Lung (tissue), 12 donors: ENCODE measurements around the gene FCHO1. TPM values are rescaled to one million over a fixed set of nuclear protein-coding genes. Genes with fewer than 3 reads are reported as not detected.

Experiments
- ATAC-seq: fragments of 200-7000 bp; cut with Tn5 transposase; one replicate; pipeline ENCODE4 v1.9.1; 2020; ENCODE audit warnings: moderate number of reproducible peaks; ENCODE audit not compliant: insufficient read depth, low FRiP score
- DNase-seq, 3 donors: peaks; one replicate each; pipeline ENCODE4 v3.0.0-alpha.2; 2013 to 2017
- H3K27ac ChIP-seq, 2 donors: one replicate each; pipeline ENCODE4 v1.5.1; 2013; ENCODE audit warnings: mild to moderate bottlenecking in 2 of 2, moderate library complexity in 2 of 2, control low read depth in 1 of 2, inconsistent platforms in 1 of 2, low read depth in 1 of 2, low read length in 1 of 2
- H3K27me3 ChIP-seq, 3 donors: one replicate each; pipeline ENCODE4 v1.5.1; 2013; ENCODE audit warnings: low read length in 2 of 3; ENCODE audit not compliant: control insufficient read depth in 3 of 3, insufficient read depth in 3 of 3
- H3K36me3 ChIP-seq, 4 donors: one replicate each; pipeline ENCODE4 v1.5.1; 2013; ENCODE audit warnings: low read length in 4 of 4, mild to moderate bottlenecking in 1 of 4, moderate library complexity in 1 of 4; ENCODE audit not compliant: control insufficient read depth in 4 of 4, insufficient read depth in 4 of 4
- H3K4me1 ChIP-seq, 5 donors: one replicate each; pipeline ENCODE4 v1.5.1; 2013; ENCODE audit warnings: low read length in 5 of 5, mild to moderate bottlenecking in 2 of 5, moderate library complexity in 1 of 5; ENCODE audit not compliant: control insufficient read depth in 5 of 5, insufficient read depth in 5 of 5
- H3K4me3 ChIP-seq: one replicate; pipeline ENCODE4 v1.5.1; 2013; ENCODE audit warnings: mild to moderate bottlenecking, control low read depth, moderate library complexity
- H3K9ac ChIP-seq, 2 donors: one replicate each; pipeline ENCODE4 v1.5.1; 2013; ENCODE audit warnings: low read length in 2 of 2, control low read depth in 1 of 2; ENCODE audit not compliant: insufficient read depth in 1 of 2
- H3K9me3 ChIP-seq, 4 donors: one replicate each; pipeline ENCODE4 v1.5.1; 2013; ENCODE audit warnings: low read length in 3 of 4, mild to moderate bottlenecking in 1 of 4, moderate library complexity in 1 of 4; ENCODE audit not compliant: control insufficient read depth in 4 of 4, insufficient read depth in 3 of 4
- CTCF ChIP-seq: IDR thresholded peaks from 2 replicates; pipeline ENCODE4 v1.5.1; 2012; ENCODE audit warnings: mild to moderate bottlenecking; ENCODE audit errors: control extremely low read depth, extremely low read depth
- WGBS, 2 donors: extraction: QIAGEN DNeasy Blood & Tissue Kit; methylation state at CpG; one replicate each; pipeline ENCODE4 v1.1.7; 2013; 5-methylcytosine and 5-hydroxymethylcytosine counted together
- polyA plus RNA-seq, 2 donors: library from polyadenylated mRNA; stranded (reverse); fragments of 200-250 nt; gene quantifications; one replicate each; pipeline ENCODE4 v1.2.1, GENCODE V29; 2013
- total RNA-seq, 2 donors: library from RNA; depleted of rRNA in 1 of 2; stranded (reverse); fragments of >200 nt in 1 of 2; gene quantifications; one replicate each; pipeline ENCODE4 v1.2.1, GENCODE V29; 2014 to 2021
- donor health status: control.
- donor health status: control.
- donor health status: Bipolar disorder and iron deficiency.
- donor health status: healthy.
- donor health status: DM: yes; HTN: yes; CAD: no.

Gene FCHO1
- total and polyA plus RNA-seq, 4 donors: 3.2 to 10.4 (median 7.8) TPM

GRCh38 chr19:17757125-17757524, 5.8 kb downstream of the FCHO1 start:
- 27 to 64% methylated on average over 8 to 9 of the region's 9 CpGs for WGBS, 2 donors
- no peak for TF ChIP-seq CTCF
- DNase-seq: peak; percentile 35 to 55 (median 39)
- no peak for ATAC-seq
- H3K4me3 ChIP-seq: no peak overlapping the region
- no peak overlapping the region for H3K9ac ChIP-seq
- H3K36me3 ChIP-seq: no peaks in the 10 kb centered on the region
- no peaks in the 10 kb centered on the region for H3K27me3 ChIP-seq
- H3K27ac ChIP-seq: no peak overlapping the region
- peaks cover 0 to 5% (median 0%) of the 10 kb centered on the region in 5 donors for H3K4me1 ChIP-seq
- no peaks in the 10 kb centered on the region for H3K9me3 ChIP-seq

- TF ChIP-seq CTCF: no peak
- DNase-seq (no peak), ATAC-seq (no peak)
- Histone ChIP-seq H3K27me3 (no peaks in the 10 kb centered on the region), H3K9me3 (no peaks in the 10 kb centered on the region), H3K4me3 (no peak overlapping the region), H3K36me3 (no peaks in the 10 kb centered on the region), H3K27ac (no peak overlapping the region), H3K9ac (no peak overlapping the region), H3K4me1 (peaks cover 0 to 5% (median 0%) of the 10 kb centered on the region in 5 donors)
- WGBS, 2 donors: 72 to 80% methylated on average over 5 of the region's 5 CpGs
Observed at GRCh38 chr19:17758515-17758914, 7.2 kb downstream of the FCHO1 start.

- DNase-seq (no peak), ATAC-seq (no peak)
- Histone ChIP-seq H3K27me3 (no peaks in the 10 kb centered on the region), H3K27ac (no peak overlapping the region), H3K4me1 (peaks cover 0 to 3% (median 0%) of the 10 kb centered on the region in 5 donors), H3K9ac (no peak overlapping the region), H3K4me3 (no peak overlapping the region), H3K36me3 (no peaks in the 10 kb centered on the region), H3K9me3 (no peaks in the 10 kb centered on the region)
- TF ChIP-seq CTCF: no peak
- 82 to 89% methylated on average over 4 of the region's 4 CpGs for WGBS, 2 donors
Observed at GRCh38 chr19:17761148-17761547, 9.9 kb downstream of the FCHO1 start.
